PC-9 (cell line): Measurements from ENCODE around the gene TMEM273. TPM values are rescaled to one million over a fixed set of nuclear protein-coding genes. Genes with fewer than 3 reads are reported as not detected.

Source experiments
- BruUV-seq: library from RNA; stranded (reverse); fragments of 400-500 nt; replicated peaks from 2 replicates; lab custom pipeline; 2021; lab: Mats Ljungman, UMichigan
- CTCF ChIA-PET: fragments of 300-600 bp; sonication (Branson Sonifier 250); formaldehyde crosslinking; loops from one replicate; lab custom pipeline; 2022; ENCODE audit warnings: antibody characterized with exemption; lab: Charles Lee
- POLR2A ChIA-PET: fragments of 300-600 bp; sonication (Branson Sonifier 250); formaldehyde crosslinking; loops from one replicate; lab custom pipeline; 2022; ENCODE audit warnings: antibody characterized with exemption; ENCODE audit not compliant: unreplicated experiment; lab: Charles Lee
- DNase-seq, 2 experiments: peaks; one replicate each; pipeline versions ENCODE4 v3.0.0 to v3.0.0-alpha.2; 2015 to 2022; ENCODE audit warnings: mixed read lengths in 1 of 2
- H2AFZ ChIP-seq: fragments of 200-600 bp; sonication (generic); 2 replicates; pipeline ENCODE4 v1.8.1; 2017; ENCODE audit warnings: antibody characterized with exemption
- H3F3A ChIP-seq: fragments of 200-600 bp; sonication (generic); 2 replicates; pipeline ENCODE4 v1.8.1; 2017; ENCODE audit warnings: antibody characterized with exemption, mild to moderate bottlenecking, low read depth; ENCODE audit not compliant: insufficient read depth
- H3K27ac ChIP-seq: fragments of 200-600 bp; sonication (generic); 2 replicates; pipeline ENCODE4 v1.6.1; 2016; ENCODE audit warnings: mixed run types
- H3K27me3 ChIP-seq: fragments of 200-600 bp; sonication (generic); 2 replicates; pipeline ENCODE4 v1.6.1; 2016; ENCODE audit warnings: low read depth, mixed run types; ENCODE audit not compliant: insufficient read depth
- H3K36me3 ChIP-seq: fragments of 200-600 bp; sonication (generic); 2 replicates; pipeline ENCODE4 v1.6.1; 2016; ENCODE audit warnings: low read depth, mixed run types
- H3K4me1 ChIP-seq: fragments of 200-600 bp; sonication (generic); replicated peaks from 2 replicates; pipeline ENCODE4 v1.6.1; 2016; ENCODE audit warnings: mixed run types; ENCODE audit not compliant: insufficient read depth
- H3K4me2 ChIP-seq: fragments of 200-600 bp; sonication (generic); 2 replicates; pipeline ENCODE4 v1.6.1; 2017; ENCODE audit warnings: mixed run types
- H3K4me3 ChIP-seq: fragments of 200-600 bp; sonication (generic); 2 replicates; pipeline ENCODE4 v1.6.1; 2016; ENCODE audit warnings: mixed run types
- H3K79me2 ChIP-seq: fragments of 200-600 bp; sonication (generic); 2 replicates; pipeline ENCODE4 v1.6.1; 2017; ENCODE audit warnings: low read depth, mixed run types
- H3K9me2 ChIP-seq: fragments of 200-600 bp; sonication (generic); 2 replicates; pipeline ENCODE4 v1.8.1; 2017; ENCODE audit warnings: mild to moderate bottlenecking; ENCODE audit not compliant: insufficient read depth
- H3K9me3 ChIP-seq: fragments of 200-600 bp; sonication (generic); 2 replicates; pipeline ENCODE4 v1.8.1; 2016; ENCODE audit warnings: low read depth; ENCODE audit not compliant: insufficient read depth
- H4K20me1 ChIP-seq: fragments of 200-600 bp; sonication (generic); 2 replicates; pipeline ENCODE4 v1.8.1; 2017; ENCODE audit not compliant: insufficient read depth
- CTCF ChIP-seq: fragments of 200-600 bp; sonication (generic); conservative IDR thresholded peaks from 2 replicates; pipeline ENCODE4 v1.6.1; 2017; ENCODE audit warnings: mixed run types, antibody characterized with exemption, mild to moderate bottlenecking, moderate library complexity
- EZH2 ChIP-seq: fragments of 200-600 bp; sonication (generic); IDR thresholded peaks from 2 replicates; pipeline ENCODE4 v1.8.0; 2017; ENCODE audit warnings: antibody characterized with exemption, low read depth
- intact Hi-C: fragments of 100-400 bp; cut with micrococcal nuclease; formaldehyde crosslinking; loops from one replicate; pipeline ENCODE4 v1.10.0; 2022; ENCODE audit not compliant: unreplicated experiment
- total RNA-seq: library from RNA; stranded (reverse); gene quantifications from 2 replicates; pipeline ENCODE4 v1.2.3, GENCODE V29; 2021

Gene TMEM273
- total RNA-seq, 1 experiment from 2014 or later = 0.26 TPM

GRCh38 chr10:49223205-49223604, 35.0 kb upstream of the TMEM273 start:
- Histone ChIP-seq H2AFZ (no peak overlapping the region), H3K27ac (no peak overlapping the region), H3K4me1 (no peaks in the 10 kb centered on the region), H3K27me3 (peaks cover 15% of the 10 kb centered on the region; the same call in 1 of the 2 replicates), H4K20me1 (no peaks in the 10 kb centered on the region), H3K79me2 (no peaks in the 10 kb centered on the region), H3K9me2 (no peaks in the 10 kb centered on the region), H3F3A (no peaks in the 10 kb centered on the region), H3K4me3 (no peak overlapping the region), H3K4me2 (no peak overlapping the region), H3K9me3 (no peaks in the 10 kb centered on the region), H3K36me3 (no peaks in the 10 kb centered on the region)
- intact Hi-C loops = no loop called here
- ChIA-PET CTCF (no interaction called here), POLR2A (no interaction called here)
- no TSS peak for BruUV-seq
- TF ChIP-seq CTCF = no peak
- DNase-seq = no peak

GRCh38 chr10:49222170-49222569, 34.0 kb upstream of the TMEM273 start:
- POLR2A ChIA-PET = no interaction called here
- H2AFZ ChIP-seq = no peak overlapping the region
- no peaks in the 10 kb centered on the region for H4K20me1 ChIP-seq
- no peak overlapping the region for H3K4me2 ChIP-seq
- BruUV-seq = no TSS peak
- CTCF ChIA-PET = no interaction called here
- H3F3A ChIP-seq = no peaks in the 10 kb centered on the region
- intact Hi-C loops = no loop called here
- H3K36me3 ChIP-seq = no peaks in the 10 kb centered on the region
- no peak overlapping the region for H3K4me3 ChIP-seq
- H3K27ac ChIP-seq = no peak overlapping the region
- H3K27me3 ChIP-seq = peaks cover 24% of the 10 kb centered on the region; the same call in 1 of the 2 replicates
- DNase-seq = no peak
- no peaks in the 10 kb centered on the region for H3K9me2 ChIP-seq
- no peaks in the 10 kb centered on the region for H3K4me1 ChIP-seq
- no peak for TF ChIP-seq EZH2
- no peak for TF ChIP-seq CTCF
- H3K9me3 ChIP-seq = no peaks in the 10 kb centered on the region
- H3K79me2 ChIP-seq = no peaks in the 10 kb centered on the region

GRCh38 chr10:49220679-49221078, 32.5 kb upstream of the TMEM273 start:
- Histone ChIP-seq H3K79me2 (no peaks in the 10 kb centered on the region), H3K36me3 (no peaks in the 10 kb centered on the region), H3K9me2 (no peaks in the 10 kb centered on the region), H3F3A (no peaks in the 10 kb centered on the region), H3K9me3 (no peaks in the 10 kb centered on the region), H2AFZ (no peak overlapping the region), H3K4me1 (no peaks in the 10 kb centered on the region), H3K27ac (no peak overlapping the region), H3K4me2 (no peak overlapping the region), H3K4me3 (no peak overlapping the region), H3K27me3 (peaks cover 24% of the 10 kb centered on the region; the same call in 1 of the 2 replicates), H4K20me1 (no peaks in the 10 kb centered on the region)
- BruUV-seq = no TSS peak
- ChIA-PET CTCF (no interaction called here), POLR2A (interaction anchor here (0.7 kb wide), 1 partner anchor 30 kb away, joined by 3 read pairs; no protein-coding TSS in a partner anchor)
- no peak for TF ChIP-seq CTCF
- TF ChIP-seq EZH2 = no peak
- DNase-seq = no peak
- intact Hi-C loops = no loop called here
